ENCODE measurements around the gene ZNF407.

ZNF407 gene

DNA sequence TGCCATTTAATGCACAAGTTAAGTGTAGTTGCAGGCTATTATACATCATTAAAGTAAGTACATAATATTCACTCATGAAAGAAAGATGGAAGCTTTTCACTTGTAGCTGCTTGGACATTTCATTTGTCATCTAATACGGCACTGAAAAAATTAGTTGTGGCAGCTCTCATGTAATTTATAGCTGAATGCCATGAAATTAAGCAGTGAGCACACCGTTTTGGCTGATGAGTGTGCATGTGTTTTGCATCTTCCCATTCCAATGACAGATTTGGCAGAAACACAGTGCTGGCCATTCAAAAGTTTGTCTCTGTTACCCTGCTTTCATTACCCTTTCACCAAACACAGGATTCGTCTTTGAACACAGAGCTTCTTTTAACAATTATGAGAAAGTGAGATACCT is 437.3 kb downstream of the ZNF407 start:
- Histone ChIP-seq H2BK15ac (replicated peaks; ENCODE audit: low read depth) (no peak overlapping the region), H2BK5ac (ENCODE audit: low read length) (no peak overlapping the region), H2BK120ac (ENCODE audit: low read depth, low read length) (no peak overlapping the region), H3K4me3 (ENCODE audit: low read length) (no peak overlapping the region), H3K9ac (ENCODE audit: low read length) (no peak overlapping the region), H4K5ac (ENCODE audit: low read length) (no peak overlapping the region), H3K56ac (ENCODE audit: low read length) (no peak overlapping the region), H3K79me1 (ENCODE audit: low read length) (no peaks in the 10 kb centered on the region), H3K36me3 (ENCODE audit: control insufficient read depth, insufficient read depth, low read length) (no peaks in the 10 kb centered on the region), H3K27me3 (ENCODE audit: insufficient read depth, low read length, poor library complexity) (no peaks in the 10 kb centered on the region), H3K79me2 (ENCODE audit: control insufficient read depth, insufficient read depth, low read length) (no peaks in the 10 kb centered on the region), H4K8ac (ENCODE audit: low read depth, low read length) (no peak overlapping the region), H3K23ac (ENCODE audit: low read length) (no peak overlapping the region), H3K4me2 (ENCODE audit: low read length) (no peak overlapping the region), H3K4ac (ENCODE audit: low read depth, low read length) (no peak overlapping the region), H3K18ac (ENCODE audit: low read length) (no peak overlapping the region), H3K27ac (ENCODE audit: low read depth, low read length) (no peak overlapping the region), H2AK5ac (ENCODE audit: low read length) (no peak overlapping the region), H3K4me1 (ENCODE audit: control insufficient read depth, low read depth, low read length) (no peaks in the 10 kb centered on the region)
- no peak for DNase-seq
- no CpG with 5 or more reads among the region's 3 CpGs for WGBS (ENCODE audit: extremely low coverage, insufficient coverage, low lambda C conversion rate)

DNA sequence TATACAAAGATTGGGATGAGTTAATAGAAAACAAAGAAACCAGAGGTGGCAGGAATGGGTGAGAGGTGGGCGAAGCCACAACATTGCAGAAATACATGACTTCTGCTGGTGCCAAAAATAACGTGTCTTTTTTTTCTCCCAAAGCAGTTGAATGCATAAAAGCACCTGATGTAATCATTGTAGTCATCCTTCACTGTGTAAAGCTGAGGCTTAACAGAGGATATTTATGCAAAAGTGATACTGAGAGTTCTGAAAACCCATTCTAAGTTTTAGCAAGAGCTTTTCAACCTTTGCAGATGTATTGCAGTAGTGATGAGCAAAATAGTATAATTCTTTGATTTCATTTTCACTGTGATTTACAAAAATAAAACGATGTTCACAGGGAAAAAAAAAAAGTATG is 438.3 kb downstream of the ZNF407 start:
- H2BK15ac ChIP-seq (replicated peaks; ENCODE audit: low read depth), result no peak overlapping the region
- DNase-seq, result no peak
- H2AK5ac ChIP-seq (ENCODE audit: low read length), result no peak overlapping the region
- no peaks in the 10 kb centered on the region for H3K79me2 ChIP-seq (ENCODE audit: control insufficient read depth, insufficient read depth, low read length)
- no peak overlapping the region for H3K23ac ChIP-seq (ENCODE audit: low read length)
- H2BK120ac ChIP-seq (ENCODE audit: low read depth, low read length), result no peak overlapping the region
- H2BK5ac ChIP-seq (ENCODE audit: low read length), result no peak overlapping the region
- H3K9ac ChIP-seq (ENCODE audit: low read length), result no peak overlapping the region
- no peaks in the 10 kb centered on the region for H3K36me3 ChIP-seq (ENCODE audit: control insufficient read depth, insufficient read depth, low read length)
- WGBS (ENCODE audit: extremely low coverage, insufficient coverage, low lambda C conversion rate), result no CpG with 5 or more reads among the region's 3 CpGs
- H3K18ac ChIP-seq (ENCODE audit: low read length), result no peak overlapping the region
- H3K27ac ChIP-seq (ENCODE audit: low read depth, low read length), result no peak overlapping the region
- no peak overlapping the region for H3K4me2 ChIP-seq (ENCODE audit: low read length)
- no peaks in the 10 kb centered on the region for H3K79me1 ChIP-seq (ENCODE audit: low read length)
- H3K27me3 ChIP-seq (ENCODE audit: insufficient read depth, low read length, poor library complexity), result no peaks in the 10 kb centered on the region
- no peak overlapping the region for H3K56ac ChIP-seq (ENCODE audit: low read length)
- no peak overlapping the region for H3K4ac ChIP-seq (ENCODE audit: low read depth, low read length)
- no peak overlapping the region for H4K5ac ChIP-seq (ENCODE audit: low read length)
- H3K4me1 ChIP-seq (ENCODE audit: control insufficient read depth, low read depth, low read length), result no peaks in the 10 kb centered on the region
- no peak overlapping the region for H4K8ac ChIP-seq (ENCODE audit: low read depth, low read length)
- H3K4me3 ChIP-seq (ENCODE audit: low read length), result no peak overlapping the region

DNA sequence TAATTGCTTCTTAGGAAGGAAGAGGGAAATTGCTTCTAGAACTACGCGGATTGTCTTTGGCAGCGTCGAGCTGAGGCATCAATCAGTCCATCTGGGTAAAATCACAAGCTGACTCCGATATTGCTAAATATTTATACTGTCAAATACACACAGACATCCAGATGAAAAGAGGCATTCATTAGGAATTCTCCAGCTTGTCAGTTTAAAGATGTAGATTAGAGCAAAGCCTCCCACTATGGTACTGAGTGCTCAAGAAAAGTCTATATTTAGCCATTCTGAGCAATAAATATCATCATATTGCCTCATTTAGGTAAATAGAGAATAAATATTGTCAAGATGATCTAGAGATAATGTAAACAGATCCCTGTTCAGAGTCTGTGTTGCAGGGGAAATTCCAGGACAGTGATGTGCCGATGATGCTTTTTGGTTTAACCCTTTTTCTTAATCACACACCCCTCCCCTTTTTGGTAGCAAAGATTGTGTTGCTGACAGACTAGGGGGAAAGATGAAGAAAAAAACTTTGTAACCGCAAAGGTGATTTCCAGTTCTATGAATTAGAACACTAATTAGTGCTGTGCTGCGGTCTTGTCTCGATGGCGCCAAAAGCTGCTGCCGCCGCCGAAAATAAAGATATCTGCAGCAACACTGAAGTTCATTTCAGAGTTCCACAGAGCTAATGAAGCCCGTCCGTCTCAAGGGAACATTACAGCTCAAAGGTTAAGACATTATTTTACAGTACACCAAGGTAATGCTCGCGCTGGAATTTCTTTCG is 439.4 kb downstream of the ZNF407 start:
- Histone ChIP-seq H4K5ac (ENCODE audit: low read length) (no peak overlapping the region), H3K36me3 (ENCODE audit: control insufficient read depth, insufficient read depth, low read length) (no peaks in the 10 kb centered on the region), H3K18ac (ENCODE audit: low read length) (no peak overlapping the region), H3K79me2 (ENCODE audit: control insufficient read depth, insufficient read depth, low read length) (no peaks in the 10 kb centered on the region), H2AK5ac (ENCODE audit: low read length) (no peak overlapping the region), H3K4ac (ENCODE audit: low read depth, low read length) (no peak overlapping the region), H3K79me1 (ENCODE audit: low read length) (no peaks in the 10 kb centered on the region), H4K8ac (ENCODE audit: low read depth, low read length) (no peak overlapping the region), H2BK5ac (ENCODE audit: low read length) (no peak overlapping the region), H3K27me3 (ENCODE audit: insufficient read depth, low read length, poor library complexity) (no peaks in the 10 kb centered on the region), H2BK15ac (replicated peaks; ENCODE audit: low read depth) (no peak overlapping the region), H2BK120ac (ENCODE audit: low read depth, low read length) (no peak overlapping the region), H3K23ac (ENCODE audit: low read length) (no peak overlapping the region), H3K4me2 (ENCODE audit: low read length) (no peak overlapping the region), H3K27ac (ENCODE audit: low read depth, low read length) (no peak overlapping the region), H3K9ac (ENCODE audit: low read length) (no peak overlapping the region), H3K4me3 (ENCODE audit: low read length) (no peak overlapping the region), H3K4me1 (ENCODE audit: control insufficient read depth, low read depth, low read length) (no peaks in the 10 kb centered on the region), H3K56ac (ENCODE audit: low read length) (no peak overlapping the region)
- no peak for DNase-seq
- no CpG with 5 or more reads among the region's 18 CpGs for WGBS (ENCODE audit: extremely low coverage, insufficient coverage, low lambda C conversion rate)

DNA sequence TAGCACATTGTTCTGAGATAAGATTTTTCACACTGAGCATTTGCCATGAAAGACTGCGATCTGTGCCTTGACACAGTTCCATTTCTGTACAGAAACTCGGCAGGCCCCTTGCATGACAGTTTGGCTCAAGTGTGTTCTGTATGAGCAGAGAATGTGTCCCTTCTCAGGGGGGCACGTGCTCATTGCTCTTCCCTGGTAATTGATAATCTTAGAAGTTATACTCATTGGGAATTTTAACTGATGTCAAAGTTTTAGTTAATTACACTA is 440.0 kb downstream of the ZNF407 start:
- H3K23ac ChIP-seq (ENCODE audit: low read length), result no peak overlapping the region
- no peaks in the 10 kb centered on the region for H3K27me3 ChIP-seq (ENCODE audit: insufficient read depth, low read length, poor library complexity)
- no peak overlapping the region for H3K9ac ChIP-seq (ENCODE audit: low read length)
- H3K36me3 ChIP-seq (ENCODE audit: control insufficient read depth, insufficient read depth, low read length), result no peaks in the 10 kb centered on the region
- WGBS (ENCODE audit: extremely low coverage, insufficient coverage, low lambda C conversion rate), result no CpG with 5 or more reads among the region's 3 CpGs
- no peak for DNase-seq
- no peak overlapping the region for H4K8ac ChIP-seq (ENCODE audit: low read depth, low read length)
- H3K79me2 ChIP-seq (ENCODE audit: control insufficient read depth, insufficient read depth, low read length), result no peaks in the 10 kb centered on the region
- H3K56ac ChIP-seq (ENCODE audit: low read length), result no peak overlapping the region
- H3K4ac ChIP-seq (ENCODE audit: low read depth, low read length), result no peak overlapping the region
- no peak overlapping the region for H3K4me3 ChIP-seq (ENCODE audit: low read length)
- no peak overlapping the region for H3K27ac ChIP-seq (ENCODE audit: low read depth, low read length)
- H3K4me1 ChIP-seq (ENCODE audit: control insufficient read depth, low read depth, low read length), result no peaks in the 10 kb centered on the region
- H4K5ac ChIP-seq (ENCODE audit: low read length), result no peak overlapping the region
- H3K79me1 ChIP-seq (ENCODE audit: low read length), result no peaks in the 10 kb centered on the region
- no peak overlapping the region for H2BK15ac ChIP-seq (replicated peaks; ENCODE audit: low read depth)
- no peak overlapping the region for H3K4me2 ChIP-seq (ENCODE audit: low read length)
- H2BK5ac ChIP-seq (ENCODE audit: low read length), result no peak overlapping the region
- no peak overlapping the region for H2BK120ac ChIP-seq (ENCODE audit: low read depth, low read length)
- no peak overlapping the region for H2AK5ac ChIP-seq (ENCODE audit: low read length)
- no peak overlapping the region for H3K18ac ChIP-seq (ENCODE audit: low read length)

DNA sequence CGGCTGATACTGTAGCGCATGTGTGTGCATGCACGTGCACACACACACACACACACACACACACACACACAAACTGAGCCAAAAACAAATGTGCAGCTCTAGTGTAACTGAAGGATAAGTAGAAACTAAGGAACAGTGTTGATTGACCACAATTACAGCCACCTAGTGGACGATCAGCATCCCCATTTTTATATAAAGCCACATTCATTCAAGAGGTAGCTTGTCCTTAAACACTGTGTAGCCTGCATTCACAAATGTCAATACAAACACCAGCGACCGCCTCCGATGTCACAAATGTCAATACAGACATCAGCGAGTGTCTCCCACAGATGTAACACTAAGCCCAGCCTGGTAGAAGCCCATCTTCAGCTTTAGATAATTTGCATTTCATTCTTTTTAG is 443.9 kb downstream of the ZNF407 start:
- no peak overlapping the region for H3K9ac ChIP-seq (ENCODE audit: low read length)
- H2BK5ac ChIP-seq (ENCODE audit: low read length), result no peak overlapping the region
- H3K4me3 ChIP-seq (ENCODE audit: low read length), result no peak overlapping the region
- no peak overlapping the region for H3K23ac ChIP-seq (ENCODE audit: low read length)
- no peak overlapping the region for H3K18ac ChIP-seq (ENCODE audit: low read length)
- no peak overlapping the region for H3K56ac ChIP-seq (ENCODE audit: low read length)
- no peak overlapping the region for H4K5ac ChIP-seq (ENCODE audit: low read length)
- H3K79me1 ChIP-seq (ENCODE audit: low read length), result no peaks in the 10 kb centered on the region
- no peaks in the 10 kb centered on the region for H3K27me3 ChIP-seq (ENCODE audit: insufficient read depth, low read length, poor library complexity)
- no peak overlapping the region for H2AK5ac ChIP-seq (ENCODE audit: low read length)
- H4K8ac ChIP-seq (ENCODE audit: low read depth, low read length), result no peak overlapping the region
- H2BK15ac ChIP-seq (replicated peaks; ENCODE audit: low read depth), result no peak overlapping the region
- no peak overlapping the region for H3K4me2 ChIP-seq (ENCODE audit: low read length)
- no peaks in the 10 kb centered on the region for H3K4me1 ChIP-seq (ENCODE audit: control insufficient read depth, low read depth, low read length)
- H2BK120ac ChIP-seq (ENCODE audit: low read depth, low read length), result no peak overlapping the region
- no peaks in the 10 kb centered on the region for H3K36me3 ChIP-seq (ENCODE audit: control insufficient read depth, insufficient read depth, low read length)
- H3K27ac ChIP-seq (ENCODE audit: low read depth, low read length), result no peak overlapping the region
- no CpG with 5 or more reads among the region's 8 CpGs for WGBS (ENCODE audit: extremely low coverage, insufficient coverage, low lambda C conversion rate)
- H3K4ac ChIP-seq (ENCODE audit: low read depth, low read length), result no peak overlapping the region
- DNase-seq, result no peak
- H3K79me2 ChIP-seq (ENCODE audit: control insufficient read depth, insufficient read depth, low read length), result no peaks in the 10 kb centered on the region

DNA sequence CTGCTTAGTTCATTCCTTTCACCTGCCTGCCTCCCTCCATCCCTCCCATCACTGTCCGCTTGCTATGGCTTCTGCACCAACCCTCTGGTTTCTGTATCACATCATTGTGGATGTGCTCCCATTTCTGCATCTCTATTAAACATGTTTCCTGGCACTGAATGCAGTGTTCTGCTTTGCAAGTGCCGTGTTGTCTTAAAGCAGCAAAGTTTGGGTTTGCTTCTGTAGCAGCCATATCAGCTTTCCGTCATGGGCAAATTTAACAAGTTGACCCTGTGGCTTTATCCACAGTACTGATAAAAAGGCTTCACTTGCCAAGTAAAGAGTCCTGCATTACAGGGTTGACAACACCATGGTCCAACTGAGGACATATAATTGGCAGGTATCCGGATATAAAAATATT is 445.8 kb downstream of the ZNF407 start:
- Histone ChIP-seq H3K18ac (ENCODE audit: low read length) (no peak overlapping the region), H3K36me3 (ENCODE audit: control insufficient read depth, insufficient read depth, low read length) (no peaks in the 10 kb centered on the region), H2AK5ac (ENCODE audit: low read length) (no peak overlapping the region), H3K4me3 (ENCODE audit: low read length) (no peak overlapping the region), H3K4ac (ENCODE audit: low read depth, low read length) (no peak overlapping the region), H3K23ac (ENCODE audit: low read length) (no peak overlapping the region), H2BK15ac (replicated peaks; ENCODE audit: low read depth) (no peak overlapping the region), H3K9ac (ENCODE audit: low read length) (no peak overlapping the region), H3K27me3 (ENCODE audit: insufficient read depth, low read length, poor library complexity) (no peaks in the 10 kb centered on the region), H4K8ac (ENCODE audit: low read depth, low read length) (no peak overlapping the region), H2BK120ac (ENCODE audit: low read depth, low read length) (no peak overlapping the region), H3K56ac (ENCODE audit: low read length) (no peak overlapping the region), H3K4me1 (ENCODE audit: control insufficient read depth, low read depth, low read length) (no peaks in the 10 kb centered on the region), H3K79me2 (ENCODE audit: control insufficient read depth, insufficient read depth, low read length) (no peaks in the 10 kb centered on the region), H3K4me2 (ENCODE audit: low read length) (no peak overlapping the region), H3K79me1 (ENCODE audit: low read length) (no peaks in the 10 kb centered on the region), H2BK5ac (ENCODE audit: low read length) (no peak overlapping the region), H3K27ac (ENCODE audit: low read depth, low read length) (no peak overlapping the region), H4K5ac (ENCODE audit: low read length) (no peak overlapping the region)
- no peak for DNase-seq
- WGBS (ENCODE audit: extremely low coverage, insufficient coverage, low lambda C conversion rate), result no CpG with 5 or more reads among the region's 4 CpGs
